GM12878 (cell line): ENCODE data around the gene CACNA1E. TPM values are rescaled to one million over a fixed set of nuclear protein-coding genes. Genes with fewer than 3 reads are reported as not detected.

Experiments
- ATAC-seq: fragments of 200-7000 bp; cut with Tn5 transposase; 3 replicates; pipeline ENCODE4 v1.9.1; 2020; ENCODE audit warnings: mild to moderate bottlenecking, moderate library complexity
- BruUV-seq: library from RNA; stranded (reverse); fragments of 400-500 nt; replicated peaks from 2 replicates; lab custom pipeline; 2021; lab: Mats Ljungman, UMichigan
- CTCF ChIA-PET: fragments of 300-600 bp; sonication (Branson Sonifier 250); formaldehyde crosslinking; extraction: SDS; loops from one replicate; lab custom pipeline; 2021; ENCODE audit warnings: inconsistent platforms; lab: Yijun Ruan, JAX
- POLR2A ChIA-PET: fragments of 350-600 bp; formaldehyde crosslinking; extraction: SDS; loops from one replicate; lab custom pipeline; 2021; ENCODE audit warnings: inconsistent platforms; lab: Charles Lee
- RAD21 ChIA-PET: fragments of 300-600 bp; sonication (Branson Sonifier 250); formaldehyde crosslinking; loops from one replicate; lab custom pipeline; 2023; ENCODE audit warnings: antibody characterized with exemption; ENCODE audit not compliant: unreplicated experiment; lab: Charles Lee
- SMC1A ChIA-PET: fragments of 300-600 bp; sonication (Branson Sonifier 250); formaldehyde crosslinking; loops from one replicate; lab custom pipeline; 2023; ENCODE audit not compliant: unreplicated experiment, uncharacterized antibody; lab: Charles Lee
- DNase-seq: peaks from one replicate; pipeline ENCODE4 v3.0.0-alpha.2; 2011; ENCODE audit warnings: low read depth, low spot score
- FAIRE-seq: peaks from 3 replicates; lab custom pipeline; 2011; peaks lifted over from hg19 to GRCh38; lab: Jason Lieb, UNC
- H2AFZ ChIP-seq: 2 replicates; pipeline ENCODE4 v1.6.0; 2011; ENCODE audit warnings: low read depth, low read length, control low read depth; ENCODE audit not compliant: control insufficient read depth
- H3K27ac ChIP-seq: 2 replicates; pipeline ENCODE4 v1.5.1; 2011; ENCODE audit warnings: control low read depth; ENCODE audit not compliant: control insufficient read depth, insufficient read depth
- H3K27me3 ChIP-seq, 2 experiments: replicated peaks in 1 of 2; 2 replicates each; pipeline versions ENCODE4 v1.6.0 to v1.6.1; 2011; ENCODE audit warnings: low read length in 1 of 2; ENCODE audit not compliant: control insufficient read depth in 2 of 2, insufficient read depth in 2 of 2
- H3K36me3 ChIP-seq, 2 experiments: 2 replicates each; pipeline ENCODE4 v1.5.1; 2011; ENCODE audit warnings: low read length in 1 of 2; ENCODE audit not compliant: control insufficient read depth in 2 of 2, insufficient read depth in 2 of 2
- H3K4me1 ChIP-seq: 2 replicates; pipeline ENCODE4 v1.6.1; 2011; ENCODE audit warnings: mild to moderate bottlenecking, low read length, moderate library complexity, mixed read lengths; ENCODE audit not compliant: control insufficient read depth, insufficient read depth
- H3K4me2 ChIP-seq: 2 replicates; pipeline ENCODE4 v1.6.0; 2011; ENCODE audit warnings: control low read depth; ENCODE audit not compliant: control insufficient read depth, insufficient read depth
- H3K4me3 ChIP-seq: fragments of 200-600 bp; sonication (generic); 2 replicates; pipeline ENCODE4 v1.5.1; 2016
- H3K79me2 ChIP-seq: 2 replicates; pipeline ENCODE4 v1.6.0; 2011; ENCODE audit warnings: low read length; ENCODE audit not compliant: control insufficient read depth, insufficient read depth
- H3K9ac ChIP-seq: 2 replicates; pipeline ENCODE4 v1.8.0; 2011; ENCODE audit warnings: low read length, control low read depth, mixed read lengths; ENCODE audit not compliant: control insufficient read depth, insufficient read depth
- H3K9me3 ChIP-seq: replicated peaks from 3 replicates; pipeline ENCODE4 v1.5.1; 2011; ENCODE audit warnings: mild to moderate bottlenecking, low read length; ENCODE audit not compliant: control insufficient read depth, insufficient read depth
- H4K20me1 ChIP-seq: 2 replicates; pipeline ENCODE4 v1.6.0; 2011; ENCODE audit not compliant: control insufficient read depth, insufficient read depth
- FOS ChIP-seq: IDR thresholded peaks from 3 replicates; pipeline ENCODE4 v1.6.1; 2011; ENCODE audit warnings: borderline replicate concordance; ENCODE audit not compliant: insufficient read length; ENCODE audit errors: extremely low read depth
- GABPA ChIP-seq: IDR thresholded peaks from 2 replicates; pipeline ENCODE4 v1.6.1; 2014; ENCODE audit warnings: antibody characterized with exemption, low read depth, mild to moderate bottlenecking, inconsistent platforms
- HDAC2 ChIP-seq: fragments of 200-600 bp; sonication (generic); IDR thresholded peaks from 2 replicates; pipeline ENCODE4 v1.6.1; 2017
- HDGF ChIP-seq: fragments of 450-650 bp; IDR thresholded peaks from 2 replicates; pipeline ENCODE4 v1.6.1; 2016; ENCODE audit warnings: antibody characterized with exemption
- MTA3 ChIP-seq: IDR thresholded peaks from 2 replicates; pipeline ENCODE4 v1.6.1; 2012; ENCODE audit warnings: low read length, inconsistent platforms, borderline replicate concordance
- MXI1 ChIP-seq: fragments of 150-350 bp; IDR thresholded peaks from 2 replicates; pipeline ENCODE4 v1.6.1; 2011; ENCODE audit warnings: low read depth, mild to moderate bottlenecking, inconsistent platforms, low read length, improper control_type of control experiment
- NFIC ChIP-seq: IDR thresholded peaks from 2 replicates; pipeline ENCODE4 v1.6.1; 2012; ENCODE audit warnings: low read depth, mild to moderate bottlenecking, inconsistent platforms, low read length, moderate library complexity
- SMAD1 ChIP-seq: fragments of 450-650 bp; IDR thresholded peaks from 2 replicates; pipeline ENCODE4 v1.6.1; 2018; ENCODE audit warnings: mild to moderate bottlenecking, low read depth; ENCODE audit not compliant: partially characterized antibody
- ZSCAN29 ChIP-seq: fragments of 450-650 bp; IDR thresholded peaks from 2 replicates; pipeline ENCODE4 v1.6.1; 2017; ENCODE audit warnings: mild to moderate bottlenecking, moderate library complexity
- WGBS: methylation state at CpG from one replicate; pipeline ENCODE4 v1.1.6; 2016; ENCODE audit warnings: low lambda C conversion rate; ENCODE audit not compliant: insufficient replicate concordance, insufficient coverage; ENCODE audit errors: missing lambda C conversion rate; 5-methylcytosine and 5-hydroxymethylcytosine counted together
- in situ Hi-C: fragments of 300-500 bp; cut with MboI; formaldehyde crosslinking; loops from 9 replicates; pipeline ENCODE4 v1.14.3; 2018; ENCODE audit warnings: mixed read lengths
- intact Hi-C: fragments of 100-400 bp; cut with micrococcal nuclease; formaldehyde crosslinking; loops from one replicate; pipeline ENCODE4 v1.14.2; 2022; ENCODE audit not compliant: unreplicated experiment
- polyA plus RNA-seq, 11 experiments: library from polyadenylated mRNA; depleted of rRNA in 4 of 11; unstranded in 6 of 11; stranded (reverse) in 5 of 11; fragments of >200 nt; fragmentation: Nextera tagmentation in 4 of 11; fragmentation: Illumina TruSeq in 1 of 11; extraction: Ambion mirVana in 4 of 11; extraction: Trizol in 1 of 11; gene quantifications; 1 replicate in 1 of 11; 2 replicates in 10 of 11; pipeline versions ENCODE4 v1.2.1 to v1.2.3, GENCODE V29; 2011 to 2016; ENCODE audit warnings: inconsistent platforms in 2 of 11, missing spikeins in 2 of 11, low read depth in 1 of 11
- total RNA-seq, 4 experiments: library from RNA; depleted of rRNA in 3 of 4; stranded (reverse); fragments of >200 nt in 3 of 4; fragmentation: Illumina TruSeq in 1 of 4; extraction: Trizol in 1 of 4; gene quantifications; 2 replicates each; pipeline versions ENCODE4 v1.2.1 to v1.2.3, GENCODE V29; 2013 to 2021
- TF ChIP-seq, protein P1 (sequence below): fragments of 450-650 bp; IDR thresholded peaks from 2 replicates; pipeline ENCODE4 v1.6.1; 2017; ENCODE audit warnings: mild to moderate bottlenecking, moderate library complexity

Gene CACNA1E
- total and polyA plus RNA-seq, 10 of the 15 experiments (the other 5 are each of a cell fraction or from before 2014, with no cell fraction given): 0.57 to 22.0 (median 8.5) TPM

DNA sequence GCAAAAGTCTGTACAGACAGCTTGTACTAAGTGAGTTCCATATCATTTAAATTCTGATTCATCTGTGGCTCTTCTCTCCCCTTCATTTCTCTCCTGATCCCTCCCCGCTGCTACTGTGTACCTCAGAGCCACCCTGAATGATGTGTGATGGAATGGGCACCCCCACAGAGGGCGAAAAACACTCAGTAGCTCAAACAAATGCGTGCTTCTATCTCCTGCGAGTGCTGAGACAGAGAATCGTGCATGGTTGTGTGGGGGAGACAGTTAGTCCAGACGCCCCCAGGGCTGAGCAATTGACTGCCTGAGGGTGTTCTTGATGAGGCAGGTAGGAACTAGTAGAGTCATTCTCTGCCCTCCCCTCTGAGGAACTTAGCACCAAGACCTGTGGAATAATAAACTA lies 308.4 kb downstream of the CACNA1E start (continued):
- TF ChIP-seq FOS (no peak), ZSCAN29 (no peak), SMAD1 (no peak), MTA3 (no peak)
- TF ChIP-seq, protein P1, sequence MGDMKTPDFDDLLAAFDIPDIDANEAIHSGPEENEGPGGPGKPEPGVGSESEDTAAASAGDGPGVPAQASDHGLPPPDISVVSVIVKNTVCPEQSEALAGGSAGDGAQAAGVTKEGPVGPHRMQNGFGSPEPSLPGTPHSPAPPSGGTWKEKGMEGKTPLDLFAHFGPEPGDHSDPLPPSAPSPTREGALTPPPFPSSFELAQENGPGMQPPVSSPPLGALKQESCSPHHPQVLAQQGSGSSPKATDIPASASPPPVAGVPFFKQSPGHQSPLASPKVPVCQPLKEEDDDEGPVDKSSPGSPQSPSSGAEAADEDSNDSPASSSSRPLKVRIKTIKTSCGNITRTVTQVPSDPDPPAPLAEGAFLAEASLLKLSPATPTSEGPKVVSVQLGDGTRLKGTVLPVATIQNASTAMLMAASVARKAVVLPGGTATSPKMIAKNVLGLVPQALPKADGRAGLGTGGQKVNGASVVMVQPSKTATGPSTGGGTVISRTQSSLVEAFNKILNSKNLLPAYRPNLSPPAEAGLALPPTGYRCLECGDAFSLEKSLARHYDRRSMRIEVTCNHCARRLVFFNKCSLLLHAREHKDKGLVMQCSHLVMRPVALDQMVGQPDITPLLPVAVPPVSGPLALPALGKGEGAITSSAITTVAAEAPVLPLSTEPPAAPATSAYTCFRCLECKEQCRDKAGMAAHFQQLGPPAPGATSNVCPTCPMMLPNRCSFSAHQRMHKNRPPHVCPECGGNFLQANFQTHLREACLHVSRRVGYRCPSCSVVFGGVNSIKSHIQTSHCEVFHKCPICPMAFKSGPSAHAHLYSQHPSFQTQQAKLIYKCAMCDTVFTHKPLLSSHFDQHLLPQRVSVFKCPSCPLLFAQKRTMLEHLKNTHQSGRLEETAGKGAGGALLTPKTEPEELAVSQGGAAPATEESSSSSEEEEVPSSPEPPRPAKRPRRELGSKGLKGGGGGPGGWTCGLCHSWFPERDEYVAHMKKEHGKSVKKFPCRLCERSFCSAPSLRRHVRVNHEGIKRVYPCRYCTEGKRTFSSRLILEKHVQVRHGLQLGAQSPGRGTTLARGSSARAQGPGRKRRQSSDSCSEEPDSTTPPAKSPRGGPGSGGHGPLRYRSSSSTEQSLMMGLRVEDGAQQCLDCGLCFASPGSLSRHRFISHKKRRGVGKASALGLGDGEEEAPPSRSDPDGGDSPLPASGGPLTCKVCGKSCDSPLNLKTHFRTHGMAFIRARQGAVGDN: no peak

DNA sequence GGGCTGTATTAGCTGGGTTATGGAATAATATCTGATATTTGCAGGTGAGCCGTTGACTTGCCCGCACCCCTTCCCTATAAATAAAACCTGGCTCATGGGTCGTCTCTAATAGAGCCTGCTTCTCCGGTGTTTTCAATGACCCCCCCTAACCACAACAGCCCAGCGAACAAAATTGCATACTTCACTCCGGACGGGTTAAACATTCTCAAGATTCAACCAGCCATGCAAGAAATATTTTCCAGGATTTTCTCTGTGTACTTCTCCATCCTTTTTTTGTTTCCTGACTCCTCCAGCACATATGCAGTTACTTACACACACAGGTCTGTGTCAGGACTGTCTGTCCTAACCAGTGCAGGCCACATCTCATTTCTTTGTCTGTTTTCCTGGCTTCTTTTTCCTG lies 310.5 kb downstream of the CACNA1E start:
- Histone ChIP-seq H3K4me3 (no peak overlapping the region), H2AFZ (no peak overlapping the region), H3K27ac (no peak overlapping the region), H3K4me1 (no peaks in the 10 kb centered on the region), H3K9ac (no peak overlapping the region), H3K79me2 (no peaks in the 10 kb centered on the region), H4K20me1 (no peaks in the 10 kb centered on the region), H3K4me2 (no peak overlapping the region), H3K27me3 (no peaks in the 10 kb centered on the region), H3K36me3 (peaks cover 0 to 3% of the 10 kb centered on the region in 2 experiments; a peak in 1 of 4 replicates), H3K9me3 (no peaks in the 10 kb centered on the region)
- ChIA-PET POLR2A (no interaction called here), RAD21 (interaction anchor here (1.4 kb wide), 1 partner anchor 143 kb away, joined by 3 read pairs; no protein-coding TSS in a partner anchor), CTCF (interaction anchor here (1.5 kb wide), 1 partner anchor 143 kb away, joined by 3 read pairs; no protein-coding TSS in a partner anchor), SMC1A (no interaction called here)
- intact Hi-C loops: no loop called here
- DNase-seq: no peak
- in situ Hi-C loops: no loop called here
- ATAC-seq: no peak
- FAIRE-seq: no peak
- TF ChIP-seq MXI1 (no peak), GABPA (no peak), HDGF (no peak), HDAC2 (no peak), NFIC (no peak), MTA3 (no peak)
- WGBS: 77% methylated on average over 7 of the region's 7 CpGs
- BruUV-seq: no TSS peak
